Measurements from ENCODE around the gene TMEM117. TPM values are rescaled to one million over a fixed set of nuclear protein-coding genes. Genes with fewer than 3 reads are reported as not detected.

The TMEM117 gene
- polyA plus RNA-seq, 1 experiment, result 4.3 TPM

GRCh38 chr12:44313188-44313587 is 477.3 kb downstream of the TMEM117 start:
- no peak for TF ChIP-seq CTCF (IDR thresholded peaks at IDR 0.05; ENCODE audit: insufficient read depth, low read depth, low read length)
- H3K36me3 ChIP-seq (ENCODE audit: control insufficient read depth, insufficient read depth, low read length), result no peaks in the 10 kb centered on the region; the same call in 1 of the 2 replicates
- no peak overlapping the region for H3K4me3 ChIP-seq (ENCODE audit: low read depth, low read length)
- ChIA-PET CTCF (interaction anchor here (0.8 to 1.5 kb wide), 2 partner anchors 8 to 350 kb away, joined by 3 read pairs; no protein-coding TSS in a partner anchor), POLR2A (no interaction called here)
- H3K27me3 ChIP-seq (ENCODE audit: control insufficient read depth, insufficient read depth, low read length), result no peaks in the 10 kb centered on the region
- DNase-seq (ENCODE audit: low read depth), result no peak

DNA sequence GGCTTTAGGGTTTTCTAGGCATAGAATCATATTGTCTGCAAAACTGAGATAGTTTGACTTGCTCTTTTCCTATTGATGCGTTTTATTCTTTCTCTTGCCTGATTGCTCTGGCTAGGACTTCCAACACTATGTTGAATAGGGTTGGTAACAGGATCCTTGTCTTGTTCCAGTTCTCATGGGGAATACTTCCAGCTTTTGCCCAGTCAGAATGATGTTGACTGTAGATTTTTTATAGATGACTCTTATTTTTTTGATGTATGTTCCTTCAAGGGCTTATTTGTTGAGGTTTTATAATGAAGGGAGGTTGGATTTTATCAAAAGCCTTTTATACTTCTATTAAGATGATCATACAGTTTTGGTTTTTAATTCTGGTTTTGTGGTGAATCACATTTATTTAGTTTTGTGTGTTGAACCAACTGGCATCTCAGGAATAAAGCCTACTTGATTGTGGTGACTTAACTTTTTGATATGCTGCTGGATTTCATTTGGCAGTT is 478.2 kb downstream of the TMEM117 start:
- ChIA-PET CTCF (no interaction called here), POLR2A (no interaction called here)
- no peaks in the 10 kb centered on the region; the same call in 1 of the 2 replicates for H3K36me3 ChIP-seq (ENCODE audit: control insufficient read depth, insufficient read depth, low read length)
- no peaks in the 10 kb centered on the region for H3K27me3 ChIP-seq (ENCODE audit: control insufficient read depth, insufficient read depth, low read length)
- DNase-seq (ENCODE audit: low read depth), result no peak
- no peak overlapping the region for H3K4me3 ChIP-seq (ENCODE audit: low read depth, low read length)
- TF ChIP-seq CTCF (IDR thresholded peaks at IDR 0.05; ENCODE audit: insufficient read depth, low read depth, low read length), result no peak

DNA sequence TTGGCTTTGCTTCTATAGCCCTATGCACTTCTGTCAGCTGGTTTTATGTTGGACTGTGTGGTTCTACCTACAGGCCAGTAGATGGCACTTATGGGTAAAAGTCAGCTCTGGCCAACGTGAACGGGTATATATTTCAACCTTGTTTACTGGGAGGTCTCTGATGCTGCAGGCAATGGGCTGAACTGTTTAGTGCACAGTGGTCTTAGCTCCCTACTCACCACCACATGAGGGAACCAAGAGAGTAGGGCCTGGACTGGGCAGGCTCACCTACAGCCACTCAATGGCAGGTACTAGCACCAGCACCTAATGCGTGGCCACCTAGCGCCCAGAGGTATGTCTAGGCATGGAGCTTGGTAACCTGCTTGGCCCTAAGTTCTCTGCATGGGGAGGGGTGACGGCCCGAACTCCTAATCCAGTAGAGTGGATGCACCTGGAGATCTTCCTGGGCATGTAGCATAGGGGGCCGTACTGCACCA is 481.8 kb downstream of the TMEM117 start:
- ChIA-PET POLR2A (no interaction called here), CTCF (interaction anchor here (0.6 to 1.1 kb wide), 5 partner anchors 9 to 597 kb away, joined by 3 to 4 read pairs (median 3); no protein-coding TSS in a partner anchor)
- Histone ChIP-seq H3K36me3 (ENCODE audit: control insufficient read depth, insufficient read depth, low read length) (no peaks in the 10 kb centered on the region; the same call in 1 of the 2 replicates), H3K27me3 (ENCODE audit: control insufficient read depth, insufficient read depth, low read length) (no peaks in the 10 kb centered on the region), H3K4me3 (ENCODE audit: low read depth, low read length) (no peak overlapping the region)
- no peak for DNase-seq (ENCODE audit: low read depth)
- peak; percentile 58 for TF ChIP-seq CTCF (IDR thresholded peaks at IDR 0.05; ENCODE audit: insufficient read depth, low read depth, low read length)

GRCh38 chr12:44331269-44331668 is 495.4 kb downstream of the TMEM117 start:
- ChIA-PET POLR2A (no interaction called here), CTCF (interaction anchor here (1.6 kb wide), 1 partner anchor 11 kb away, joined by 5 read pairs; no protein-coding TSS in a partner anchor)
- Histone ChIP-seq H3K36me3 (ENCODE audit: control insufficient read depth, insufficient read depth, low read length) (no peaks in the 10 kb centered on the region), H3K27me3 (ENCODE audit: control insufficient read depth, insufficient read depth, low read length) (no peaks in the 10 kb centered on the region), H3K4me3 (ENCODE audit: low read depth, low read length) (no peak overlapping the region)
- TF ChIP-seq CTCF (IDR thresholded peaks at IDR 0.05; ENCODE audit: insufficient read depth, low read depth, low read length), result no peak
- no peak for DNase-seq (ENCODE audit: low read depth)

DNA sequence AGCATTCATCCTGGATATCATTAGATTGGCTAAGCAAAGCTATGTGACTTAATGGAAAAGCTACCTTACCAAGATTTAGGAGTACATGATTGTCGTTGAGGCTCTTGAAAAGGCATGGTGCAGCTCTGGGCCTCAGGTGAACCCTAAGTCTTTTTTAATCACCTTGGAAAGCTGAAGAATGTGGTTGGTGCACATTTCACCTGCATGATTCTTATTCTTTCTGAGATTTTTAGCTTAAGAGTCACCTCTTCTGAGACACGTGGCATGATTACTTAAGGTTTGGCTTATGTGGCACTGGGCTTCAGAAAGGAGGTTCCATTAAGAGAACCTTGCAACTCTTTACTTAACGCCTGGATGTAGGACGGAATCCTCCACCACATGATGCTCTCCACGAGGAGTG is 498.5 kb downstream of the TMEM117 start:
- TF ChIP-seq CTCF (IDR thresholded peaks at IDR 0.05; ENCODE audit: insufficient read depth, low read depth, low read length), result no peak
- CTCF ChIA-PET, result no interaction called here

More for the DNA sequence above, 498.5 kb downstream of the TMEM117 start:
- POLR2A ChIA-PET, result no interaction called here
- Histone ChIP-seq H3K4me3 (ENCODE audit: low read depth, low read length) (no peak overlapping the region), H3K36me3 (ENCODE audit: control insufficient read depth, insufficient read depth, low read length) (no peaks in the 10 kb centered on the region), H3K27me3 (ENCODE audit: control insufficient read depth, insufficient read depth, low read length) (no peaks in the 10 kb centered on the region)
- no peak for DNase-seq (ENCODE audit: low read depth)
